NCI-H2081 (cell line): ENCODE results near the gene LITAF.
"Not testable (repeated sequence)": the region's sequence is repeated elsewhere in the genome, so short reads cannot be mapped to it uniquely, and the experiment has no call there.

Experiments used
- DNase-seq, 2 experiments: peaks; one replicate each; lab custom pipeline; 2025; lab: John Stamatoyannopoulos, UW

Gene LITAF

GRCh38 chr16:11515540-11516430 is 70.9 kb downstream of the LITAF start:
- no peak for DNase-seq

- DNase-seq, result no peak
Measured at GRCh38 chr16:11514283-11514682, 72.4 kb downstream of the LITAF start.

- DNase-seq, result not testable (repeated sequence)
Measured at GRCh38 chr16:11513366-11513765, 73.4 kb downstream of the LITAF start.

DNA sequence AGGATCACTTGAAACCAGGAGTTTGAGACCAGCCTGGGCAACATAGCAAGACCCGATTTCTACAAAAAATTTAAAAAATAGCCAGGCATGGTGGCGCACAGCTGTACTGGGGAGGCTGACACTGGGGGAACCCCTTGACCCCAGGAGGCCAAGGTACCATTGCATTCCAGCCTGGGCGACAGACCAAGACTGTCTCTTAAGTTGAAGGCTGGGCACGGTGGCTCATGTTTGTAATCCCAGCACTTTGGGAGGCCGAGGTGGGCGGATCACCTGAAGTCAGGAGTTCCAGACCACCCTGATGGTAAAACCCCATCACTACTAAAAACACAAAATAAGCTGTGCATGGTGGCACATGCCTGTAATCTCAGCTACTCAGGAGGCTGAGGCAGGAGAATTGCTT is 74.9 kb downstream of the LITAF start:
- no peak for DNase-seq

GRCh38 chr16:11511328-11511727 is 75.4 kb downstream of the LITAF start:
- no peak for DNase-seq

GRCh38 chr16:11510178-11510973 is 76.3 kb downstream of the LITAF start:
- DNase-seq, result no peak

- no peak for DNase-seq
Measured at GRCh38 chr16:11507991-11508390, 78.7 kb downstream of the LITAF start.

- no peak for DNase-seq
Measured at GRCh38 chr16:11507350-11507749, 79.4 kb downstream of the LITAF start.

- DNase-seq, result no peak
Measured at GRCh38 chr16:11506741-11507305, 79.9 kb downstream of the LITAF start.

DNA sequence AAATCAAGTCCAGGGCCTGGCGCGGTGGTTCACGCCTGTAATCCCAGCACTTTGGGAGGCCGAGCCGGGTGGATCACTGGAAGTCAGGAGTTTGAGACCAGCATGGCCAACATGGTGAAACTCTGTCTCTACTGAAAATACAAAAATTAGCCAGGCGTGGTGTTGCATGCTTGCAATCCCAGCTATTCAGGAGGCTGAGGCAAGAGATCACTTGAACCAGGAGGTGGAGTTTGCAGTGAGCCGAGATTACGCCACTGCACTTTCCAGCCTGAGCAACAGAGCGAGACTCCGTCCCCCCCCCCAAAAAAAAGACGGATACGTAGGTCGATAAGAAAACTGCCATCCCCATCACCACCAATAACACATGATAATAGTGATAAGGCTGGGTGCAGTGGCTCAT is 82.5 kb downstream of the LITAF start:
- not testable (repeated sequence) for DNase-seq

- DNase-seq, result no peak
Measured at GRCh38 chr16:11503566-11503965, 83.2 kb downstream of the LITAF start.

- no peak for DNase-seq
Measured at GRCh38 chr16:11502239-11502638, 84.5 kb downstream of the LITAF start.

GRCh38 chr16:11501632-11502031 is 85.1 kb downstream of the LITAF start:
- no peak for DNase-seq

- no peak for DNase-seq
Measured at GRCh38 chr16:11500700-11501346, 85.9 kb downstream of the LITAF start.

GRCh38 chr16:11499295-11500089 is 87.2 kb downstream of the LITAF start:
- no peak for DNase-seq

GRCh38 chr16:11498683-11499082 is 88.0 kb downstream of the LITAF start:
- peak in 1 of 2 experiments; percentile 9 for DNase-seq

GRCh38 chr16:11497851-11498289 is 88.8 kb downstream of the LITAF start:
- DNase-seq, result no peak
